GM12801 (cell line): Measurements from ENCODE around the gene SYTL1.

Source experiments
- TF ChIP-seq, protein P1 (sequence below): IDR thresholded peaks from one replicate; pipeline ENCODE4 v1.5.1; 2011; ENCODE audit warnings: control low read depth; ENCODE audit not compliant: insufficient read length; ENCODE audit errors: extremely low read depth

The SYTL1 gene

DNA sequence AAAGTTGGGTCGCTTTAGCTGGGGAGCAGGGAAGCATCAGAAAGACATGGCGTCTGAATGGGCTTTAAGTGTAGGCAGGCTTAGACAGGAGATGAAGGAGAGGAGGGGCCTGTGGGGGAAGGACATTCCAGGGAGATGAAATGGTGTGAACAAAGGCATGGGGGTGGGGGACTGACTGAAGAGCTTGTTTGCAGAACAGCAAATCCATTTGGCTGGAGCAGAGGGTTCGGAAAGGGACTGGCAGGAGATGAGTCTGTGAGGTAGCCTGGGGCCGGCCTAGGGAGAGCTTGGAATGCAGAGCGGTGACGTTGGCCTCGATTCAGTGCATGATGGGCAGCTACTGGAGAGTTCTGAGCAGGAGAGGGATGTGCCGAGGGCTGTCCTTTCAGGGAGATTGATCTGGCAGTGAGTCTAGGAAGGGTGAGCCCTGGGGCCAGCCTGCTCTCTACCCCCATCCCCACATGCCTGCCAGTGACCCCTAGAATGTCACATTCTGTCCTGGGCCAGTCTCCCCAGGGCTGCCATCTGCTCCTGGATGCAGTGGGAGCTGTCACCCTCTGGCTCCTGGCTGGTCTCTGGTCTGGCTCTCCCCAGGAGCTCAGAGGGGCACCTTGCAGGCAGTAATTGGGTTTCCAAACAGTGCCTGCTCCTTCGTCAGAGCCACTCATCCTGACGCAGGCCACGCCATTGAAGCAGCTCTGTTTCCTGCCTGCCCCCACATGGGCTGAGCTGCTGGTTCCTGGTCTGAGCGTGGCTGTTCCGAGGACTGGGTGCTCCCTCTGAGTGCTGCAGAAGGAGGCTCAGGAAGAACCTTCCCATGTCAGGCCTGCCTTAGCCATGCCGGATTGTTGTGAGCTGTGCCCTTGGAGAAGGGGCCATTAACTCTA lies 42.2 kb upstream of the SYTL1 start:
- TF ChIP-seq, protein P1, sequence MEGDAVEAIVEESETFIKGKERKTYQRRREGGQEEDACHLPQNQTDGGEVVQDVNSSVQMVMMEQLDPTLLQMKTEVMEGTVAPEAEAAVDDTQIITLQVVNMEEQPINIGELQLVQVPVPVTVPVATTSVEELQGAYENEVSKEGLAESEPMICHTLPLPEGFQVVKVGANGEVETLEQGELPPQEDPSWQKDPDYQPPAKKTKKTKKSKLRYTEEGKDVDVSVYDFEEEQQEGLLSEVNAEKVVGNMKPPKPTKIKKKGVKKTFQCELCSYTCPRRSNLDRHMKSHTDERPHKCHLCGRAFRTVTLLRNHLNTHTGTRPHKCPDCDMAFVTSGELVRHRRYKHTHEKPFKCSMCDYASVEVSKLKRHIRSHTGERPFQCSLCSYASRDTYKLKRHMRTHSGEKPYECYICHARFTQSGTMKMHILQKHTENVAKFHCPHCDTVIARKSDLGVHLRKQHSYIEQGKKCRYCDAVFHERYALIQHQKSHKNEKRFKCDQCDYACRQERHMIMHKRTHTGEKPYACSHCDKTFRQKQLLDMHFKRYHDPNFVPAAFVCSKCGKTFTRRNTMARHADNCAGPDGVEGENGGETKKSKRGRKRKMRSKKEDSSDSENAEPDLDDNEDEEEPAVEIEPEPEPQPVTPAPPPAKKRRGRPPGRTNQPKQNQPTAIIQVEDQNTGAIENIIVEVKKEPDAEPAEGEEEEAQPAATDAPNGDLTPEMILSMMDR = no peak

DNA sequence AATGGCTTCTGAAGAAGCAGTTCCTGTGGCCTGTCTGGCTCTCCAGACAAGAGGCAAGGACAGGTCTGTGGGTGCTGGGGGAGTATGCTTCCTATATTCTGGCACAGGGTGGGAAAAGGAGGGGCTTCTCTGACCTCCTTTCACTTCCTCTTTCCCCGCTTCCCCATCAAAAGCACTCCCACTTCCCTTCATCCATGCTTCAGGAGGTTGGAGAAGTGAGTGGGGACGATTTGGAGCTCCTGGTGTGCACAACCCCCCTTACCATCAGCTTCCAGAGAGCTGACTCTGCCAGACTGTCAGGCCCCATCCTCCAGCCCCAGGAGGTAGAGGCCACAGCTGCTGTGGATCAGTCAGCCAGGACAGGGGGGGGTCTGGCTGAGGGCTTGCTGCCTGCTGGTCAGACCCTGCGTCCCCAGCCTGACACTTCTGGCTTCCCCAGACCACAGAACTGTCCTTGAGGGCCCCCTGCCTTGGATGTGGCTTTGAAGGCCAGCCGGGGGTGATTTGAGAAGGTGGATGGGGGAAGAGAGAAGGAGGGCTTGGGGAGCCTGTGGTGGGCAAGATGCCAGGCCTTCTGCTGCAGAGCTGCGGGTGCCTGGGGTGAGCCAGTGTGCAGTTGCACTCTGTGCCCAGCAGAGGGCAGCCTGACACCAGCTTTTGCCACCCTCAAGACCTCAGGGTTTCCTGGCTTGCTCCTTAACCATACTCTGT lies 41.3 kb upstream of the SYTL1 start:
- TF ChIP-seq, protein P1 = peak; percentile 29

DNA sequence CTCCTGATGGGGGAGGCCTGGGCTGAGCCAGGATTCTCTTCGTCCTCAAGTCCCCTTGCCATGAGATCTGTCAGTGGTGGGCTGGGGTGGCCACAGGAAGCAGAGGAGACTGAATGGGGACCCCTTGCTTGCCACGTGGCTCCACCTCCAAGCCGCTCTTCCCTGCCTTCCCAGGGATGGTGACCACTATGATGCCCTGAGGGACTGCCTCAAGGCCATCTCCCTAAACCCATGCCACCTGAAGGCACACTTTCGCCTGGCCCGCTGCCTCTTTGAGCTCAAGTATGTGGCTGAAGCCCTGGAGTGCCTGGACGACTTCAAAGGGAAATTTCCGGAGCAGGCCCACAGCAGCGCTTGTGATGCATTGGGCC lies 40.8 kb upstream of the SYTL1 start:
- TF ChIP-seq, protein P1 = no peak

DNA sequence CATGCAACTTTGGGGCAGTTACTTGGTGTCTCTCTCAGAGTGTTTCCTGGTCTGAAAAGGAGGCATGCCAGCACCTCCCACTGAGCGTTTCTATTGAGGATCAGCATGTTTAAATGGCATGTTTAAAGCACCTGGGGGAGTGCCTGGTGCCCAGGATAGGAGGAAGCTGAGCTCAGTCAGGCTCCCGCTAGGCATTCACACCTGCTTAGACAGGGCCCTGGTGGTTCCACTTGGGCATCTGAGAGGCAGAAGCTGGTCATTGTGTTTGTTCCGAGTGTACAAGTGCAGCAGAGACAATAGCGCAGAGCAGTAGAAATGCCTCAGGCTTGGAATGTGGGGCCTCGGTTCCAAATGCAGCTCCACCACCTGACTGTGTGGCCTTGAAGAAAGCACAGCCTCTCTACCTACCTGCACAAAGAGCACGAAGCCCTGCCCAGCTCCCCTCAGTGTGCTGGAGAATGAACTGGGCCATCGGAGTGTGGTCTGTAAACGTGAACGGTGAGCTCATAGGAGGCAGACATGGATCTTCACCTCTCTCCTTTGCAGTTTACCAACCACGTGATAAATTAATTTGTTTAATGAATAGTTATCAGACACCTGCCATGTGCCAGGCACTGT lies 40.1 kb upstream of the SYTL1 start:
- TF ChIP-seq, protein P1 = no peak

DNA sequence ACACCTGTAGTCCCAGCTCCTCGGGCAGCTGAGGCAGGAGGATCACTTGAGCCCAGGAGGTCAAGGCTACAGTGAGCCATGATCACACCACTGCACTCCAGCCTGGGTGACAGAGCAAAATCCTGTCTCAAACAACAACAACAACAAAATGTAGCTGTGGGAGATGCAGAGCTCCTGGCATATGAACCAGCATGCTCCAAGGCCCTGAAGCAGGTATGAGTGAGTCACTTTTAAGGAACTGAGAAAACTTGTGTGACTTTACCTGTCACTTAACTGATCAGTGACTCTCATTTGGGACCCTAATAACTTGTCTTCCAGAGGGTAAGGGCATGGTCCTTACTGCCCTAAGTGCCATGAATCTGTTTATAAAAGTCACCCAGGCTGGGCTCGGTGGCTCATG lies 39.2 kb upstream of the SYTL1 start:
- TF ChIP-seq, protein P1 = no peak

DNA sequence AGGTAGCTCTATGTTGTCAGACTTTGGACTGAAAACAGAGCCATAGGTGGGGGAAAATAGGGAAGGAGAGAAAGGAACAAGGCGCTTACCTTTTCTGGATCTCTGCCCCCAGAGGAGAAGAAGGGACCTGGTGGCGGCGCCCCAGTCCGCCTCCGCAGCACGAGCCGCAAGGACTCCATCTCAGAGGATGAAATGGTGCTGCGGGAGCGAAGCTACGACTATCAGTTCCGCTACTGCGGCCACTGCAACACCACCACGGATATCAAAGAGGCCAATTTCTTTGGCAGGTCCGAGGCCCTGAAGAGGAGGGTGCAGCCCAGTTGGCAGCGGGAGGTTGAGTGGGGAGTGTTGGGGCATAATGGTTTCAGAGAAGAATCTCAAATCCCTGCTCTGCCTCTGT lies 38.3 kb upstream of the SYTL1 start:
- TF ChIP-seq, protein P1 = no peak

DNA sequence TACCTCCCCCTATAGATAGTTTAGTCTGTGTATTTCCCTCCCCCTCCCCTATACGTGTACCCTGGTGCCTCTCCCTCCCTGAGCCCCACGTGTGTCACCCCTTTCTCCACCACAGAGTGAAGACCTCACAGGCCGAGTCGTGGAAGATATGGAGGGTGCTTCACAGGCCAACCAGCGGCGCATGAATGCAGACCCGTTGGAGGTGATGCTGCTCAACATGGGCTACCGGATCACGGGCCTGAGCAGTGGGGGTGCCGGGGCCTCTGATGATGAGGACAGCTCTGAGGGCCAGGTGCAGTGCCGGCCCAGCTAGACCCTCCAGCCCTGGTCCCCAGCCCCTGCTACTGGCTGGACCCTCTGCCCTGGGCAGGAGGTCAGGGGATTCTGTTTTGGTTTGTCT lies 35.8 kb upstream of the SYTL1 start:
- TF ChIP-seq, protein P1 = no peak
